ENCODE results near the gene SLC19A1. TPM values are rescaled to one million over a fixed set of nuclear protein-coding genes. Genes with fewer than 3 reads are reported as not detected.

The SLC19A1 gene
- total RNA-seq, 2 donors from 2014 or later, result 23.3 to 110 TPM

DNA sequence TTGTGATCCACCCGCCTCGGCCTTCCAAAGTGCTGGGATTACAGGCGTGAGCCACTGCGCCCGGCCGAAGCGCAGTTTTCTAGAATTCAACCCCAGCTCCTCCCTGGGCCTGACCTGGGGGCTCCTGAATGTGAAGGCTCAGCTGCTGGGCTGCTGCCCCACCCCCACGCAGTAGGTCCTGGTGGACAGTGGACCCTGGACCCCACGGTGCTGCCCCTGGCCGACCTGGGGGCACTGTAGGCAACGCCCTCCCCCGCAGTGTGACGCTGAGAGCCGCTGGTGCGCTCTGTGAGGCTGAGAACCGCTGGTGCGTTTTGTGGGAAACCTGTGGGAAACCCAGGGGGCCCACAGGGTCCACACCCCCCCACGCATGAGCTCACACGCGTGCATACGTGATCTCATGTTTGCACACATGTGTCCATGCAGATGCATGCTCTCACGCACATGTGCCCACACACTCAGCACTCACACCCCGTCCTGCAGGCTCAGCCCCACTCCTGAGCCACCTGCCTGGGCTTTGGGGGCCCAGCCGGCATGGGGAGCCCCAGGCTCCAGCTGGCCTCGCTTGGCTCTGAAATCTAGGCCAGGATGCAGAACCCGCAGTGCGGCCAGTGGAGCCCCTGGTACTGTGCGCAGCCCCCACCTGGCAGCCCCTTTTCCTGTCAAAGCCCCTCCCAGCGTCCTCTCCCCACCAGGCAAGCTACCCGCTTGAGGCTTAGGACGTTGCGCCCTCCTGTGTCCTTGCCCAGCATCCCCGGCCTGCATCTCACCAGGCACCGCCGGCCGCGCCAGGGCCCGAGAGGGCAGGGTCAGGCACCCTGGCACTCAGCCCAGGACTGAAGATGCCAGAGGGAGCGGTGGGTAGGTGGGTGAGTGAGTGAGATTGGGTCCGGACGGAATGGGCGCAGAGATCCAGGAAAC, 69.5 kb downstream of the SLC19A1 start:
- no peak for DNase-seq (ENCODE audit: low spot score)
- no peak overlapping the region for H3K4me3 Mint-ChIP-seq
- peaks cover 4 to 8% of the 10 kb centered on the region in 2 donors for H3K27me3 Mint-ChIP-seq
- no peak for ATAC-seq
- no peak overlapping the region for H3K27ac Mint-ChIP-seq
- H3K36me3 Mint-ChIP-seq, result peaks cover 6% of the 10 kb centered on the region
- H3K9me3 Mint-ChIP-seq, result no peaks in the 10 kb centered on the region
- peaks cover 4 to 13% of the 10 kb centered on the region in 2 donors for H3K4me1 Mint-ChIP-seq (ENCODE audit: low read depth in 2 of 2)

- Mint-ChIP-seq H3K27me3 (peaks cover 4 to 6% of the 10 kb centered on the region in 2 donors), H3K9me3 (no peaks in the 10 kb centered on the region), H3K4me3 (no peak overlapping the region), H3K36me3 (peaks cover 6% of the 10 kb centered on the region), H3K4me1 (ENCODE audit: low read depth in 2 of 2) (peaks cover 4 to 10% of the 10 kb centered on the region in 2 donors), H3K27ac (no peak overlapping the region)
- ATAC-seq, result no peak
- DNase-seq (ENCODE audit: low spot score), result no peak
Observed at GRCh38 chr21:45471525-45472221, 70.6 kb downstream of the SLC19A1 start.

DNA sequence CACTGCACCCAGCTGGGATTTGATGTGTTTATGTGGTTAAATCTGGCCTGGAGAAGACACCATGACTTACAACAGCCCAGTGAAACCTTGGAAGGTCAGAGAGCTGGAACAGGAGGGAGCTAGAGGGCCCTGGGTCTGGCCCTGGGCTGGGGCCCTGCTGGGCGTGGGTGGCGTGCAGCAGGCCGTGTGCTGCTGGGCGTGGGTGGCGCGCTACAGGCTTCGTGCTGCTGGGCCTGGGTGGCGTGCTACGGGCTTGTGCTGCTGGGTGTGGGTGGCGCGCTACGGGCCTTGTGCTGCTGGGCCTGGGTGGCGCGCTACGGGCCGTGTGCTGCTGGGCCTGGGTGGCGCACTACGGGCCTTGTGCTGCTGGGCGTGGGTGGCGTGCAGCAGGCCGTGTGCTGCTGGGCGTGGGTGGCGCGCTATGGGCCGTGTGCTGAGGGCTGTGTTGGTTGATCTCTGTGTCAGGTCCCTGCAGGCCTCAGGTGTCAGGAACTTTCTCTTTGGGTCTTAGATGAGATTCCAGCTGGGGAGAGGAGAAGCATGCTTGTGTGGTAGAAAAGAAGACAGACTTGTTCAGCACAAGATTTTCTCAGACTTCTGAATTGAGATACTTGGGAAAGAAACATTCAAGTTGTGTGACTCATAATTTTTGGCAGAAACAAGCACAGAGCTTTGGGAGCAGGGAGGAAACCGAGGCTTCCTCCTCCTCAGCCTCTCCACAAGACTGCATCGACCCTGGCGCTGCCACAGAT, 71.3 kb downstream of the SLC19A1 start:
- DNase-seq (ENCODE audit: low spot score) (no peak), ATAC-seq (no peak)
- Mint-ChIP-seq H3K36me3 (peaks cover 6% of the 10 kb centered on the region), H3K27me3 (no peaks in the 10 kb centered on the region), H3K4me1 (ENCODE audit: low read depth in 2 of 2) (peaks cover 0 to 6% of the 10 kb centered on the region in 2 donors), H3K27ac (no peak overlapping the region), H3K9me3 (no peaks in the 10 kb centered on the region), H3K4me3 (no peak overlapping the region)

GRCh38 chr21:45470087-45470515, 72.1 kb downstream of the SLC19A1 start:
- no peak for ATAC-seq
- no peak overlapping the region for H3K27ac Mint-ChIP-seq
- DNase-seq (ENCODE audit: low spot score), result no peak
- H3K27me3 Mint-ChIP-seq, result peaks cover 2 to 4% of the 10 kb centered on the region in 2 donors
- peaks cover 6% of the 10 kb centered on the region for H3K36me3 Mint-ChIP-seq
- no peak overlapping the region for H3K4me3 Mint-ChIP-seq
- peaks cover 2 to 6% of the 10 kb centered on the region in 2 donors for H3K4me1 Mint-ChIP-seq (ENCODE audit: low read depth in 2 of 2)
- no peaks in the 10 kb centered on the region for H3K9me3 Mint-ChIP-seq

DNA sequence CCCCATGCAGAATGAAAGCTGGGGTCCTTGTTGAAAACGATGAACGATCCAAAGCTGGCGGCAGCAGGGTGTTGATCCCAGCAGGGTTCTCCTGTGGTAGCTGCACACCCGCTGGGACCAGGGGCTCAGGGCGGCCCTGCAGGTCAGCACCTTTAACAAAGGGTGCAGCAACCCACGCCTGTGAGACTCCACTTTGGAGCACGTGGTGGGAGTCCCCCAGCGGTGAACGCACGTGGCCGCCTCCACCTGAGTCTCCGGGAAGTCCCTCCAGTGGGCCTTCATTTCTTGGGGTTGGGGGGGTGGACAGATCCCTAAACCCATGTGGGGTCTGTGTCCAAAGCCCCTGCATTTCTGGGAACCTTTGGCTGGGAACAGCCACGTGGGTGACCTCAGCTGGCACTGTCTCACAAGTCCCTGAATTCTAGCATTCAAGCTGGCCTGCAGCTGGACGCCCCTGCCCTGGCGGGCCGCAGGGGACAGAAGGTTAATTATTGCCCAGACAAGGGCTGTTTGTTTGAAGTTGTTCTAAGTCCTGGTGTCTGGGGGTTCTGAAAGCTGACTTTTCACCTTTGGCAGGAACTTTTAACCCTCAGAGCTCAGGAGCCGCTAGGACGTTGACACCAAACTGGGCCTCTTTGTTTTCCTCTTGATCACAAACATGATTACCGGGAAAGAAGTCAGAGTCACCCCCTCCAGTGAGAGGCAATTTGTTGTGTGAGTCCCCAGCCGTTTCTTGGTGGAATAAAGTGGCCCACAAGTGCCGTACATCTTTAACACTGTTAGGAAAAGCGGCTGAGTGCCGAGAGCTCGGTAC, 72.8 kb downstream of the SLC19A1 start:
- DNase-seq (ENCODE audit: low spot score), result no peak

GRCh38 chr21:45468971-45469272, 73.3 kb downstream of the SLC19A1 start:
- no peak for DNase-seq (ENCODE audit: low spot score)
- peaks cover under 1% of the 10 kb centered on the region for H3K36me3 Mint-ChIP-seq
- ATAC-seq, result no peak
- H3K4me3 Mint-ChIP-seq, result no peak overlapping the region
- H3K9me3 Mint-ChIP-seq, result no peaks in the 10 kb centered on the region
- H3K27ac Mint-ChIP-seq, result no peak overlapping the region
- peaks cover under 1 to 2% of the 10 kb centered on the region in 2 donors for H3K4me1 Mint-ChIP-seq (ENCODE audit: low read depth in 2 of 2)
- peaks cover 8 to 10% of the 10 kb centered on the region in 2 donors for H3K27me3 Mint-ChIP-seq

More for the DNA sequence above, 72.8 kb downstream of the SLC19A1 start:
- peaks cover 8 to 10% of the 10 kb centered on the region in 2 donors for H3K27me3 Mint-ChIP-seq
- no peaks in the 10 kb centered on the region for H3K9me3 Mint-ChIP-seq
- no peak overlapping the region for H3K4me3 Mint-ChIP-seq
- ATAC-seq, result no peak
- peaks cover 2 to 6% of the 10 kb centered on the region in 2 donors for H3K4me1 Mint-ChIP-seq (ENCODE audit: low read depth in 2 of 2)
- H3K36me3 Mint-ChIP-seq, result peaks cover 6% of the 10 kb centered on the region
- no peak overlapping the region for H3K27ac Mint-ChIP-seq

GRCh38 chr21:45468051-45468970, 73.9 kb downstream of the SLC19A1 start:
- Mint-ChIP-seq H3K27ac (no peak overlapping the region), H3K4me1 (ENCODE audit: low read depth in 2 of 2) (peaks cover 0 to 2% of the 10 kb centered on the region in 2 donors), H3K4me3 (no peak overlapping the region), H3K9me3 (no peaks in the 10 kb centered on the region), H3K27me3 (peaks cover 8 to 10% of the 10 kb centered on the region in 2 donors), H3K36me3 (no peaks in the 10 kb centered on the region)
- ATAC-seq, result no peak
- no peak for DNase-seq (ENCODE audit: low spot score)

GRCh38 chr21:45467221-45467779, 74.9 kb downstream of the SLC19A1 start:
- no peak overlapping the region for H3K4me3 Mint-ChIP-seq
- peak in 1 of 2 donors; percentile 54 for ATAC-seq
- no peak for DNase-seq (ENCODE audit: low spot score)
- H3K27me3 Mint-ChIP-seq, result peaks cover 10 to 14% of the 10 kb centered on the region in 2 donors
- H3K27ac Mint-ChIP-seq, result no peak overlapping the region
- H3K36me3 Mint-ChIP-seq, result no peaks in the 10 kb centered on the region
- H3K4me1 Mint-ChIP-seq (ENCODE audit: low read depth in 2 of 2), result peaks cover 0 to 2% of the 10 kb centered on the region in 2 donors
- H3K9me3 Mint-ChIP-seq, result no peaks in the 10 kb centered on the region

DNA sequence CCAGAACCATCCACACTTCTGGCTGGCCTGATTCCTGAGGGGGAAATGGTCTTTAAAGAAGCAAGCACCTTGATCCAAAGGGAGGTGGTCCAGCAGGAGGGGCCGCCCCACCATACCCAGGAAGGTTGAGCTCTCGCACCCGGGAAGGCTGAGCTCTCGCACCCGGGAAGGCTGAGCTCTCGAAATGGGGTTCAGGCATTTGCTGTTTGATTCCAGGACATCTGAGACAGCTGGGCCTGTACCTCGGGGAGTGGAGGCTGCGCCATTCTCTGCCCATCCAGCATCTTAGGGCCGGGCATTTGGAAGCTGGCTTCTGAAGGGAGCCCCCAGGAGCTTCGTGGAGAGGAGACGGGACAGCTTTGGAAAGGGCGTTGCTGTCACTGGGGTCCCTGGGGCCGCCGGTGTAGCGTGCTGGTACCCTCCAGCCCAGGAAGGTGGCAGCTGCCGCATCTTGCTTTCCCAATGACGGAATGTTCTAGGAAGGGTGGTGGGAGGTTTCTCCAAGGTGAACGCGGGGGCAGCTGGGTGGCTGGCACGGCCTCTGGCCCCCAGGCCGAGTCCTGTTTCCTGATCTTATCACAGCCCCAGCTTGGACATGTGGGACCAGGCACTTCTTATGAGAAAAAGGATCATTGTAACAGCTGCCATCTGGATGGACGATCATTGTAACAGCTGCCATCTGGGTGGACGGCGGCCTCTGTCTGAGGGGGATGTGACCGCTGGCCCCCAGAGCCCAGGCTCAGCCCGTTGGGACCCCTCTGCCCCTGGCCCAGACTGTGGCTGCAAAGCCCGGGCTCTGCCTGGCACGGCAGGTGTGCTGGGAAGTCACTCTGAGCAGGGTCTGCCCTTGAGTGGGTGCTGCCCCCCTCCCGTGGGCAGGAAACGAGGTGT, 75.7 kb downstream of the SLC19A1 start:
- Mint-ChIP-seq H3K4me3 (no peak overlapping the region), H3K4me1 (ENCODE audit: low read depth in 2 of 2) (peaks cover 0 to 2% of the 10 kb centered on the region in 2 donors), H3K27me3 (peaks cover 13 to 17% of the 10 kb centered on the region in 2 donors), H3K36me3 (no peaks in the 10 kb centered on the region), H3K9me3 (no peaks in the 10 kb centered on the region), H3K27ac (no peak overlapping the region)
- no peak for ATAC-seq
- DNase-seq (ENCODE audit: low spot score), result no peak

- Mint-ChIP-seq H3K36me3 (no peaks in the 10 kb centered on the region), H3K9me3 (no peaks in the 10 kb centered on the region), H3K27me3 (peaks cover 13 to 17% of the 10 kb centered on the region in 2 donors), H3K4me3 (no peak overlapping the region), H3K4me1 (ENCODE audit: low read depth in 2 of 2) (peaks cover 0 to 2% of the 10 kb centered on the region in 2 donors), H3K27ac (no peak overlapping the region)
- no peak for DNase-seq (ENCODE audit: low spot score)
- no peak for ATAC-seq
Observed at GRCh38 chr21:45465611-45466329, 76.5 kb downstream of the SLC19A1 start.

DNA sequence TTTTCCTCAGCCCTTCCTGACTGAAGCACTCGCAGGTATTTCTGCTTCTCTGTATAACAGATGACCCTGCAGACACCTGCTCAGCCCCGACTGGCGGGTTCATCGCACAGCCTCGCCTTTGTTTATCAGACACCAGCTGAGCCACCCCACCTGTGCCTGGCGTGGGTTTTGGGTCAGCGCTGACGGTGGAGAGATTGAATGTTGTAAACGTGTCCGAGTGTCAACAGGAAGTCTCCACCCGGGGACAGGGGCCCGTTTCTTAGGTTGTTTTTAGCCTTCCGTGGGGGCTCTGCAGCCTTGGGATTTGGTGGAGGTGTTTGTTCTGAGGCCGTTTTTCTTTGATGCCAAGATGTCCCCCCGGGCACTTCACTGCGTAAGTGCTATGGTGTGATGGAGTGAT, 77.1 kb downstream of the SLC19A1 start:
- Mint-ChIP-seq H3K27ac (no peak overlapping the region), H3K36me3 (no peaks in the 10 kb centered on the region), H3K9me3 (no peaks in the 10 kb centered on the region), H3K4me1 (ENCODE audit: low read depth in 2 of 2) (peaks cover 0 to 2% of the 10 kb centered on the region in 2 donors), H3K27me3 (peaks cover 13 to 17% of the 10 kb centered on the region in 2 donors), H3K4me3 (no peak overlapping the region)
- no peak for ATAC-seq
- no peak for DNase-seq (ENCODE audit: low spot score)

All from natural killer cell treated with Interleukin-12 subunit alpha and Interleukin-12 subunit beta and Interleukin-15 and Interleukin-18, amount 100 ng/mL, for 72 hours (primary cell).